Small intestine (tissue), 7 donors: ENCODE data around the gene SP110. TPM values are rescaled to one million over a fixed set of nuclear protein-coding genes. Genes with fewer than 3 reads are reported as not detected.

Experiments used
- DNase-seq, 2 donors: peaks; one replicate each; pipeline versions ENCODE4 v3.0.0 to v3.0.0-alpha.2; 2013
- FAIRE-seq: peaks from 2 replicates; lab custom pipeline; 2012; peaks lifted over from hg19 to GRCh38; lab: Jason Lieb, UNC
- H3K27ac ChIP-seq, 3 donors: one replicate each; pipeline ENCODE4 v1.5.1; 2013; ENCODE audit warnings: low read length in 2 of 3, mild to moderate bottlenecking in 2 of 3, control low read depth in 1 of 3, inconsistent platforms in 1 of 3, low read depth in 1 of 3, moderate library complexity in 1 of 3
- H3K27me3 ChIP-seq, 3 donors: one replicate each; pipeline ENCODE4 v1.6.1; 2013; ENCODE audit warnings: low read length in 3 of 3, inconsistent platforms in 1 of 3; ENCODE audit not compliant: control insufficient read depth in 3 of 3, insufficient read depth in 3 of 3
- H3K36me3 ChIP-seq, 3 donors: one replicate each; pipeline ENCODE4 v1.6.1; 2013; ENCODE audit warnings: low read length in 3 of 3, inconsistent platforms in 1 of 3, low read depth in 1 of 3, mild to moderate bottlenecking in 1 of 3, moderate library complexity in 1 of 3; ENCODE audit not compliant: control insufficient read depth in 3 of 3, insufficient read depth in 2 of 3
- H3K4me1 ChIP-seq, 3 donors: one replicate each; pipeline ENCODE4 v1.6.1; 2013; ENCODE audit warnings: low read length in 2 of 3, inconsistent platforms in 1 of 3, low read depth in 1 of 3, mild to moderate bottlenecking in 1 of 3, moderate library complexity in 1 of 3; ENCODE audit not compliant: control insufficient read depth in 3 of 3, insufficient read depth in 2 of 3
- H3K4me3 ChIP-seq, 3 donors: one replicate each; pipeline ENCODE4 v1.5.1; 2013; ENCODE audit warnings: low read length in 3 of 3, control low read depth in 1 of 3, inconsistent platforms in 1 of 3, low read depth in 1 of 3, mild to moderate bottlenecking in 1 of 3, moderate library complexity in 1 of 3
- H3K9me3 ChIP-seq, 2 donors: one replicate each; pipeline ENCODE4 v1.6.1; 2013; ENCODE audit warnings: low read depth in 1 of 2, low read length in 1 of 2; ENCODE audit not compliant: control insufficient read depth in 2 of 2, insufficient read depth in 1 of 2
- WGBS, 3 donors: extraction: QIAGEN DNeasy Blood & Tissue Kit; methylation state at CpG; one replicate each; pipeline ENCODE4 v1.1.7; 2013; 5-methylcytosine and 5-hydroxymethylcytosine counted together
- polyA plus RNA-seq, 4 donors: library from polyadenylated mRNA; stranded (reverse) in 3 of 4; unstranded in 1 of 4; fragments of 200-250 nt in 3 of 4; fragments of 120-200 nt in 1 of 4; gene quantifications; one replicate each; pipeline versions ENCODE4 v1.2.1 to v1.2.3, GENCODE V29; 2013
- donor health status: healthy with polysubstance abuse.
- donor health status: control.
- donor health status: control.
- donor health status: Bipolar disorder and iron deficiency.
- donor health status: healthy.

The SP110 gene
- polyA plus RNA-seq, 4 donors, result 11.2 to 13.7 (median 11.7) TPM

DNA sequence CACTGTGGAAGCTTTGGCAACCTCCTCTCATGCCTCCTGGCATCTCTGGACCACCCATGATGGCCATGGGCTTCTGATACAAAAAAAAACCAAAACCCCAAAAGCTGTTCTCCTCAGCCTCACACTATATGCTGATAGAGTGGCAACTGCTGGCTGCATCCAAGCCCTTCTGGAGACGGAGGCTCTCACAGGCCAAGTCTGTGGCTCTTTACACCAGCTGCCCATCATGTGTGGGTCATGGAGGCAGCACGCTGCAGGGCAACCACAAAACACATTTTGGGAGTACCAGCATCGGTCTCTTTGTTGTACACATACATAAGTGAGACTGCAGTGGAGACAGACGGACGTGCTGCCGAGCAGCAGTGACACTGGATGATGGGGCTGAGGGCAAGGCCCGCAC lies 45.3 kb downstream of the SP110 start:
- no peak overlapping the region for H3K4me3 ChIP-seq
- no peaks in the 10 kb centered on the region for H3K9me3 ChIP-seq
- no peaks in the 10 kb centered on the region for H3K27me3 ChIP-seq
- 89 to 97% (median 96%) methylated on average over 7 of the region's 7 CpGs for WGBS, 3 donors
- FAIRE-seq (no peak), DNase-seq (no peak)
- peaks cover 12 to 23% (median 14%) of the 10 kb centered on the region in 3 donors for H3K36me3 ChIP-seq
- no peak overlapping the region for H3K27ac ChIP-seq
- peaks cover 0 to 4% (median 0%) of the 10 kb centered on the region in 3 donors for H3K4me1 ChIP-seq

GRCh38 chr2:230172852-230173251 lies 46.9 kb downstream of the SP110 start:
- FAIRE-seq, result no peak
- H3K4me1 ChIP-seq, result peaks cover 0 to 4% (median 0%) of the 10 kb centered on the region in 3 donors
- H3K4me3 ChIP-seq, result no peak overlapping the region
- no peak for DNase-seq
- H3K9me3 ChIP-seq, result no peaks in the 10 kb centered on the region
- WGBS, 3 donors, result 95 to 96% (median 96%) methylated on average over 11 of the region's 11 CpGs
- H3K36me3 ChIP-seq, result peaks cover 12 to 23% (median 12%) of the 10 kb centered on the region in 3 donors
- no peak overlapping the region for H3K27ac ChIP-seq
- no peaks in the 10 kb centered on the region for H3K27me3 ChIP-seq

GRCh38 chr2:230172156-230172555 lies 47.6 kb downstream of the SP110 start:
- 96 to 100% (median 98%) methylated on average over 4 of the region's 4 CpGs for WGBS, 3 donors
- H3K27ac ChIP-seq, result no peak overlapping the region
- no peaks in the 10 kb centered on the region for H3K9me3 ChIP-seq
- H3K36me3 ChIP-seq, result peaks cover 5 to 20% (median 7%) of the 10 kb centered on the region in 3 donors
- peaks cover 0 to 8% (median 0%) of the 10 kb centered on the region in 3 donors for H3K4me1 ChIP-seq
- FAIRE-seq, result no peak
- H3K27me3 ChIP-seq, result no peaks in the 10 kb centered on the region
- no peak overlapping the region for H3K4me3 ChIP-seq
- DNase-seq, result no peak

- FAIRE-seq (no peak), DNase-seq (peak; percentile 39 to 94)
- no peaks in the 10 kb centered on the region for H3K27me3 ChIP-seq
- H3K4me1 ChIP-seq, result peaks cover 0 to 8% (median 0%) of the 10 kb centered on the region in 3 donors
- H3K36me3 ChIP-seq, result peaks cover under 1 to 15% (median 10%) of the 10 kb centered on the region in 3 donors
- 10 to 39% (median 31%) methylated on average over 9 of the region's 9 CpGs for WGBS, 3 donors
- H3K4me3 ChIP-seq, result no peak overlapping the region
- no peaks in the 10 kb centered on the region for H3K9me3 ChIP-seq
- peak overlapping the region in 1 of 3 donors; percentile 92 for H3K27ac ChIP-seq
Measured at GRCh38 chr2:230170532-230170931, 49.3 kb downstream of the SP110 start.

- no peak for DNase-seq
- H3K4me1 ChIP-seq, result peaks cover 0 to 8% (median 0%) of the 10 kb centered on the region in 3 donors
- H3K27me3 ChIP-seq, result no peaks in the 10 kb centered on the region
- 69 to 82% (median 76%) methylated on average over 2 of the region's 2 CpGs for WGBS, 3 donors
- peaks cover 0 to 7% (median 1%) of the 10 kb centered on the region in 3 donors for H3K36me3 ChIP-seq
- FAIRE-seq, result no peak
- no peaks in the 10 kb centered on the region for H3K9me3 ChIP-seq
- H3K27ac ChIP-seq, result no peak overlapping the region
- no peak overlapping the region for H3K4me3 ChIP-seq
Measured at GRCh38 chr2:230166557-230167170, 53.1 kb downstream of the SP110 start.

- FAIRE-seq (no peak), DNase-seq (no peak)
- H3K4me1 ChIP-seq, result peaks cover 0 to 4% (median 0%) of the 10 kb centered on the region in 3 donors
- 100% methylated on average over 1 of the region's 1 CpG for WGBS, 3 donors
- no peaks in the 10 kb centered on the region for H3K9me3 ChIP-seq
- no peaks in the 10 kb centered on the region for H3K27me3 ChIP-seq
- H3K4me3 ChIP-seq, result no peak overlapping the region
- peaks cover 0 to 5% (median 0%) of the 10 kb centered on the region in 3 donors for H3K36me3 ChIP-seq
- no peak overlapping the region for H3K27ac ChIP-seq
Measured at GRCh38 chr2:230164139-230164538, 55.6 kb downstream of the SP110 start.

GRCh38 chr2:230162981-230163380 lies 56.8 kb downstream of the SP110 start:
- no peaks in the 10 kb centered on the region for H3K27me3 ChIP-seq
- no peak overlapping the region for H3K4me3 ChIP-seq
- H3K9me3 ChIP-seq, result peaks cover 0 to 8% of the 10 kb centered on the region in 2 donors
- peaks cover 0 to 5% (median 0%) of the 10 kb centered on the region in 3 donors for H3K36me3 ChIP-seq
- WGBS, 3 donors, result 88 to 92% (median 88%) methylated on average over 5 of the region's 5 CpGs
- DNase-seq (no peak), FAIRE-seq (no peak)
- peaks cover 0 to 4% (median 0%) of the 10 kb centered on the region in 3 donors for H3K4me1 ChIP-seq
- H3K27ac ChIP-seq, result no peak overlapping the region

GRCh38 chr2:230161184-230161583 lies 58.6 kb downstream of the SP110 start:
- DNase-seq, result no peak
- Histone ChIP-seq H3K27ac (no peak overlapping the region), H3K27me3 (no peaks in the 10 kb centered on the region), H3K9me3 (peaks cover 0 to 10% of the 10 kb centered on the region in 2 donors), H3K36me3 (no peaks in the 10 kb centered on the region), H3K4me1 (no peaks in the 10 kb centered on the region), H3K4me3 (no peak overlapping the region)
- 86 to 90% (median 87%) methylated on average over 6 of the region's 6 CpGs for WGBS, 3 donors
- FAIRE-seq, result no peak
